ENCODE measurements around the gene DOCK4.

Gene DOCK4

GRCh38 chr7:112001091-112001826 lies 204.9 kb downstream of the DOCK4 start:
- Histone ChIP-seq H3K27ac (no peak overlapping the region), H2AFZ (ENCODE audit: low read depth) (no peak overlapping the region), H4K20me1 (ENCODE audit: insufficient read depth) (no peaks in the 10 kb centered on the region), H3K27me3 (ENCODE audit: insufficient read depth, low read depth) (no peaks in the 10 kb centered on the region), H3K79me2 (ENCODE audit: insufficient read depth, low read depth) (no peaks in the 10 kb centered on the region), H3K4me3 (IDR thresholded peaks at IDR 0.05; ENCODE audit: insufficient read depth, low read depth, low read length) (no peak overlapping the region), H3K9ac (no peak overlapping the region), H3K4me2 (no peak overlapping the region), H3K36me3 (ENCODE audit: insufficient read depth) (no peaks in the 10 kb centered on the region), H3K4me1 (ENCODE audit: low read depth, poor library complexity, severe bottlenecking) (no peaks in the 10 kb centered on the region)
- no peak for TF ChIP-seq CTCF (conservative IDR thresholded peaks at IDR 0.05; ENCODE audit: low read depth, low read length)

DNA sequence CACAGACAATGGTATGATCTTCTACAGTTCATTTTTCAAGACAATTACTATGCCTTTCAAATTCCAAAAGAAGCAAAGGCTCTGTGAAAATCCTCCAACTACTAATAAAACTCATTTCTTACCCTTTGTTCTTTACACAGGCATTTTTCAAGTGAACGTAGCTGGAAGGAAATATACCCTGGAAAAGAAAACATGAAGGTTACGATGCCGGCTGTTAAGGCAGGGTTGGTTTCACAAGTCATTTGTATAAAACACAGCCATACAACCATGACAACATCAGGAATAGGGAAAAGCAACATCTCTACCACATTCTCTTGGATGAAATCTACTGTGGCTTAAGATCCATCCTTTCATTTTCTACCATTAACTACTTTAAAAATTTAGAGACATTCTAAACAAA lies 207.9 kb downstream of the DOCK4 start:
- Histone ChIP-seq H3K4me3 (IDR thresholded peaks at IDR 0.05; ENCODE audit: insufficient read depth, low read depth, low read length) (no peak overlapping the region), H2AFZ (ENCODE audit: low read depth) (no peak overlapping the region), H3K27me3 (ENCODE audit: insufficient read depth, low read depth) (no peaks in the 10 kb centered on the region), H3K4me2 (no peak overlapping the region), H3K27ac (no peak overlapping the region), H3K36me3 (ENCODE audit: insufficient read depth) (no peaks in the 10 kb centered on the region), H3K9ac (no peak overlapping the region), H3K79me2 (ENCODE audit: insufficient read depth, low read depth) (no peaks in the 10 kb centered on the region), H4K20me1 (ENCODE audit: insufficient read depth) (no peaks in the 10 kb centered on the region), H3K4me1 (ENCODE audit: low read depth, poor library complexity, severe bottlenecking) (no peaks in the 10 kb centered on the region)
- TF ChIP-seq CTCF (conservative IDR thresholded peaks at IDR 0.05; ENCODE audit: low read depth, low read length), result no peak

GRCh38 chr7:111997546-111997945 lies 208.7 kb downstream of the DOCK4 start:
- Histone ChIP-seq H3K4me1 (ENCODE audit: low read depth, poor library complexity, severe bottlenecking) (no peaks in the 10 kb centered on the region), H3K79me2 (ENCODE audit: insufficient read depth, low read depth) (no peaks in the 10 kb centered on the region), H3K27ac (no peak overlapping the region), H3K4me3 (IDR thresholded peaks at IDR 0.05; ENCODE audit: insufficient read depth, low read depth, low read length) (no peak overlapping the region), H4K20me1 (ENCODE audit: insufficient read depth) (no peaks in the 10 kb centered on the region), H2AFZ (ENCODE audit: low read depth) (no peak overlapping the region), H3K27me3 (ENCODE audit: insufficient read depth, low read depth) (no peaks in the 10 kb centered on the region), H3K36me3 (ENCODE audit: insufficient read depth) (no peaks in the 10 kb centered on the region), H3K4me2 (no peak overlapping the region), H3K9ac (no peak overlapping the region)
- no peak for TF ChIP-seq CTCF (conservative IDR thresholded peaks at IDR 0.05; ENCODE audit: low read depth, low read length)

DNA sequence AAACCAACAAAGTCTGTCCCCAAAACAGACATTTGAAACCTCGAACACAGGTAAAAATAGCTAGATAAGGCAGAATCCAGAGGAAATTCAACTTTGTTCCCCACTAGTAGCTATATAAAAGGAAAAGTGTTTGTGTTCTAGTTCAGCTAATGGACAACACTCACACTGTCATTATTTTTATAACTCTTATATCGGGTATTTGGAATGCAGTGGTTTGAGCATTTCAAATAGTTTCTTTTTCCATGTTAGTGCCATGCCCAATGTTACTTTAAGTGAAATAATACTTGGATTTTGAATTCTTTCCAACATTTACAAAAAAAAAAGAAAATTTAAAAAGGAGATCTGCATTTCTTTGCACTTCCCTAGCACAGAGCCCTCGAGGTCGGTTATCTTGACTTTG lies 213.6 kb downstream of the DOCK4 start:
- Histone ChIP-seq H2AFZ (ENCODE audit: low read depth) (no peak overlapping the region), H4K20me1 (ENCODE audit: insufficient read depth) (no peaks in the 10 kb centered on the region), H3K4me1 (ENCODE audit: low read depth, poor library complexity, severe bottlenecking) (no peaks in the 10 kb centered on the region), H3K27me3 (ENCODE audit: insufficient read depth, low read depth) (no peaks in the 10 kb centered on the region), H3K4me3 (IDR thresholded peaks at IDR 0.05; ENCODE audit: insufficient read depth, low read depth, low read length) (no peak overlapping the region), H3K4me2 (no peak overlapping the region), H3K27ac (no peak overlapping the region), H3K9ac (no peak overlapping the region), H3K79me2 (ENCODE audit: insufficient read depth, low read depth) (no peaks in the 10 kb centered on the region), H3K36me3 (ENCODE audit: insufficient read depth) (no peaks in the 10 kb centered on the region)
- no peak for TF ChIP-seq CTCF (conservative IDR thresholded peaks at IDR 0.05; ENCODE audit: low read depth, low read length)

Data from KMS-11 (cell line).